GM18511 (cell line): ENCODE results near the gene DNAH7.
"Not testable (repeated sequence)": the region's sequence is repeated elsewhere in the genome, so short reads cannot be mapped to it uniquely, and the experiment has no call there.

ENCODE experiments used
- ATAC-seq: cut with Tn5 transposase; IDR thresholded peaks from one replicate; pipeline ENCODE4 v1.9.1; 2021; ENCODE audit warnings: mild to moderate bottlenecking, moderate library complexity; ENCODE audit not compliant: unreplicated experiment

Gene DNAH7

DNA sequence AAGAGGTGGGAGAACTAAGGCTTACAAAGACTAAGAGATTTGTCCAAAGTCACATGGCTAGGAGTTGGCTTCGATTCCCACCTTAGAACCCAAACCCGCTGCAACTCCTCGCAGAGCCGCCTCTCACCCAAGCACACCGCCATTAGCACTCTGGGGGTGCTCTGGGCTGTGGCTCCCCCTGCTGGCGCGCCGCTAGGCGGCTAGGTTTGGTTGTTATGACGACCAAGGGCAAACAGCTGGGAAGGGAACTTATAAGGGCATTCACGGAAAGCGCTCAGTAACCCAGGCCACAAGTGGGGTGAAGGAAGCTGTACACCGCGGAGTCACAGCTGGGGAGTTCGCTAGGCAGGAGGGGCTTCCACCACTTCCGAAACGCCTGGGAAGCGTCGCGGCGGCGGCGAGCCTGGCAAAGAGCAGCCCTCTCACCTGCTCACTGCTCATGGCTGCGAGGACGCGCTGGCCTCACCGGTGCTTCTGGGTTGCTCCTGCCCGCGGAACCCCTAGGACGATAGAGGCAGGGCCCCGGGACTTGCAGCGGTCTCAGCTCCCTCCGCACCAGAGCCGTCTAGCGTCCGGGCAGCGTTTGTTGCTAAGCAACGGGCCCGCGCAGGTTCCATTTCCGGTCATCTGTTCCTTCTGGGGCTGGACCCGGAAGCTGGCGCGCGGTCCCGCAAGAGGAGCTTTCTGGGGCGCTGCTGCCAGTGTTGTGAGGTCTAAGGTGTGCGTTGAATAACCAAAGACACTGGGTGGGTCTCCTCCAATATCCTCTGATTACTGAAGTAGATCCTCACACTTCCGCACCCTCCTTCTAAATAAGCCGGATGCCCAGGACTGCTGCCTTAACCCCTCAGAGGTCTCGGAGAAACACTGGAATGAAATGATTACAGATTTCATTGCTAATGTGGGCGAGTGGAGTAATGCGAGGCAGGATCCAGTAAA lies at the start of gene DNAH7:
Gene DNAH7 (minus strand): TSS at position 567 of the 939 bp plus-strand sequence. CDS start 126 bp downstream, at position 441.
- peak; percentile 99 for ATAC-seq

DNA sequence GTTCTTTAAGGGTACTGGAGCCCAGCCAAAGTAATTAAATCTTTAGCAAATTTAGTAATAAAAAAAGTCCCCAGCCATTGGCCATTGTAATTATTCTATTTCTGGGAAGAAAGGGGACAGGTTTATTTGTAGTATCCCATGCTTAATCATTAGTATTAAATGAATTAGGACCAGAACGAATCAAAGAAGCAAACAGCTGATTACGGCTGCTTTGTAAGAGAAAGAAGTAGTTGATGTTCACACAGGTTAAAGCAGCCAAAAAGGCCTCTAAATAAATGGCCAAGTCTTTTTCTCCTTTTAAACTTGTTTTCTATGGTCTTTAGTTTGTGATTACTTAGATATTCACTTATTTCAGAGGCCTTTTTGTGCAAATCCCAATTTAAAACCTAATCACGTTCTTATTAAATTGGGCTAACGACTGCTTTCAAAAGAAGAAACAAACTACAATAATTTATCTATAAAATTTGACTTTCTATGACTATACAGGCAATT lies 48.6 kb upstream of the DNAH7 start:
- ATAC-seq = no peak

DNA sequence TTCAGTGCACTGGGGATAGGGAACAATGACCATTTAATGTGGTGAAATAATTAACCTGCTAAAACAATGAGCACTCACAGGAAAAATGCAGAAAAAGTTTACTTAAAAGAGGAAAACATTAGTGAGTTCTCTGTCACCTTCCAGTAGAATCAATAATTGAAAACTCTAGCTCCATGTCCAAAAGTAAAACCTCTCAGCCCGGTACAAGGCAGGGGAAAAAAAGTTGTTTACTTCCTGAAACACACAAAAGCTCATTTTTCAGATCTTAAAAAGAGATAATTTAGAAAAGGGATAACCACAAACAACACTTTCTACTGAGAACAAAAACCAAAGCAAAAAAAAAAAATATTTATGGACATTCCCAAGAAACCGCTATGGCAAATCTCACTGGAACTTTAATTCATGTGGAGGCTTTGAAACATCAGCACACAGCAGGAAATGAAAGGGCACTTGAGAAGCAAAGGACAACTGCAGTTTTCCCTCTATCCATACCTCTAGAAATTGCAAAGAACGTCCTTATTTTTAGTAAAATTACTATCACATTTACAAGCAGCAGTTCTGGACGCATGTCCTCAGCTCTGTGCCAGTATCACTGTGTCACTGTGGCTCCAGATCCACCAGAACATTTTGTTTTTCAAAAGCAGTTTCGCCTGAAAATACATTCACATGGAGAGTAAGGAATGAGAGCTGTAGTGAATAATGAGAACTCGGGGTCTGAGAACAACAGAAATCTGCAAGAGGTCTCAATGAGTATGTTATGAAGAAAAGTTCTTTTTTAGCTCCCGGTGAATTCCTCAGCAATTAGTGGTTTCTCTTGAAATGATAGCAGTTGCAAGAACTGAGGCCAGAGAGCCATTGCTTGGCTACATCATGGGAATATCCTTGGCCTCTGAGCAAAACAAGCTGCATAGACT lies 44.7 kb upstream of the DNAH7 start:
- ATAC-seq = no peak

DNA sequence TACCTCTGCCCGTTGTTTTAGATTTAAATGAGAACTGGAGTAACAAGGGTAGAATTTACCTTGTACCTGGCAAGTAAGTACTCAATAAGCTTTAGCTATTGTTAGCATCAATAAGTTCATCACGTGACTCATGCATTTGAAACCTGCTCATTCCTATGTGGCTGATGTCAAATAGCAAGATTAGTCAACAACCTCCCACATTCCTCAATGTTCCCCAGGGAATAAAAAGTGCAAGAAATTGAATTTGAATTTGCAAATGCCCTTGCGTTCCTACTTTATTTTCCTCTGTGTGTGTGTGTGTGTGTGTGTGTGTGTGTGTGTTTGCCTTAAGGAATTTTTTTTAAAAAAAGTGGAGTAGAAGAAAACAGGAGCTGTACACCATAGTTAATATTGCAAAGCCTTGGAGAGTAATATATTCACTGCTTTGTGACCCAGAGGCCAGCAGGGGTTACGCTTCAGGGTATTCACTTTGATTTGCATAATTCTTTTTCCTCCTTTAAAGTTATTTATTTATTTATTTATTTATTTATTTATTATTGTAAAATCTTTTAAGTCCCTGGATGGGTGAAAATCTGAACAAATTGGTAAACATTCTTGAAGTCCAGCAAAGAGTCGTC lies 43.9 kb upstream of the DNAH7 start:
- ATAC-seq = no peak

DNA sequence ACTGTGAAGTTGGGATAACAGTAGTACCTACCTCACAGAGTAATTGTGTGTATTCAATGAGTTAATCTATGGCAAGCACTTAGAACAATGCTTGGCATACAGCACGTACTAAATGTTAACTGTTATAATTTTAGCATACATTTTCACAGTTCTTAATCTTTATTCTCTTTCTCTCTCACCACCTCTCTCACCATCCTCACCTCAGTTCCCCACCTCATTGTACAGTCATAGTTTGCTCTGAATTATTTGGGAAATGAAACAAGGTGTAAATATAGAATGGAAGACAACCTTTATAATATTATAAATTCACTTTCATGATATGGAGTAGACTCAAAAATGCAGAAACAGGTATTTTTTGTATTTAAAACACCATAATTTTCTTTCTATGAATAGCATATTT lies 40.0 kb upstream of the DNAH7 start:
- ATAC-seq = no peak

DNA sequence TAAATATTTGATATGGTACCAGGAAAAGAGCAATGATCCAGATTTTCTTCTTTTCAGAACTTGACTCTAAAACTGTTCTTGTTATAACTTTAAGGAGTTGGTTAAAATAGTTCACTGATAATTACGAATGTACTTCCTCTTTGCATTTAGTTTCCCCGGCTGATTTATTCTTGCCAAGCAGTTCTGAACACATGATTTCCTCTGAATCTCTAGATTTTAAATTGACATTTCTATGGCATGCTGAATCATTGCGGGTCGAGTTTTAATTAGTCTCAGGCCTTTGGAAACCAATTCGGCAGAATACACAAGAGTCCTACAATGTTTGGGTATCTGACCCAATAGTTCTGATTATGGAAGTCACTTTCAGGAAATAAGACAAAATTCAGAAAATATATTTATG lies 37.3 kb upstream of the DNAH7 start:
- no peak for ATAC-seq

DNA sequence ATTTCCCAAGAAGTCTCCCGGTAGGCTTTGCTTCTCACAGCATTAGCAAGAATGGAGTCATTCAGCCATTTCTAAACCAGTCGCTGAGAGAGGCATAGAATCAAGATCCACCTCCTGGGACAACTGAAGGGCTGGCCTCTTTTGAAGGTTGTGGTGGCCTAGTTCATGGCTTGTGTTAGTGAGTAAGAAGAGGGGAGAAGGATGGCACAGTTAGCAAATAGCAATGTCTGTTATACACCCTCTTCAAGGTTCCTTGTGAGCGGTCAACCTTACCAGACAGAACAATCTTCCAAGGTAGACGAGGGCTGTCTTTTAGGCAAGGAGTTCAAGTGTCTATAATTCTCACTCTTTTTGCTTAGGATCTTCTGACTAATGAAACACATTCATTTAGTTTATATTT lies 35.4 kb upstream of the DNAH7 start:
- no peak for ATAC-seq

DNA sequence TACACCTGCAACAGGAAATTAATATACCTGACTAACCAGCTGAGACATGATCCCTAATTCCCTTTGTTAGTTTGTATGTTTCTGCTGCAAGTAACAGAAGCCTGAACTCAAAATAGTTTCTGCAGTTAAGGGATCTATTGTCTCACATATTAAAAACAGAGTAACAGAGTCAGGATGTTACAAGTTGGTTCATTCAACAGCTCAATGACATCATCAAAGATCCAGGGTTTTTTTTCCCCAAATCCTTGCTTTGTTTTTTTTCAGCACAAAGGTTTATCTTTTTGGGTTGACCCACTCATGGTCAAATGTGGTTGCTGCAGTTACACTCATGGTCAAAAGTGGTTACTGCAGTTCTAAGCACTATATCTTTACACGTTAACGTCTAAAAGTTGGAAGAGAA lies 35.0 kb upstream of the DNAH7 start:
- ATAC-seq = no peak

DNA sequence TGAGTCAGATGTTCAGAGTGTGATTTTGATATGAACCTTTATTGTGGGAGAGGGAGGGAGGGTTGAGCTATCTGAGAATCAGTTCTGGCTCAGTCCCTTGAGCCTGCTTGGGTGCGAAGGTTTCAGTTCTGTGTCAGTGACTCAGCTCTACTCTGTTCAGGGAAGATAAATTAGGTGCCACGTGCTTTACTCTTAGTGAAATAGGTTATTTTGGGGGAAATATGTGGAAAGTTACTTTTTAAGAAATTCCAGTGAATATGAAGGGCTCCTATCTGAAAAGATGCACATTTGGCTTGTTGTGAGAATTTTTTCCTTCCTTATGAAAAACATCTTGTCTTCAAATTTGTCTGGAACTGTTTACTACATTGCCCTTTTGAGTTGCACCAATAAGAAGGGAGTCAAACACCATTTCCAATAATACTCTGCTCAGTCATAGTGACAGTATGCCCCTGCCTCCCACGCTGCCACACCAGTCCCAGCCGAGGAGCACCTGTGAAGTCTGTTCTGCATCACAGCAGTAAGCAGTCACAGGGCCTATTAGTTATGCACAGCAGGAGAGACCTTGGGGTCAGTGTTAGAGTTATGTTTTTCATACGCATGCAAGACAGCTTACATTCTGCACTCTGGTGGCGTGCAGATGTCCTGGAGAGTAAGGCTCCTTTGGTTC lies 32.8 kb upstream of the DNAH7 start:
- peak; percentile 95 for ATAC-seq

DNA sequence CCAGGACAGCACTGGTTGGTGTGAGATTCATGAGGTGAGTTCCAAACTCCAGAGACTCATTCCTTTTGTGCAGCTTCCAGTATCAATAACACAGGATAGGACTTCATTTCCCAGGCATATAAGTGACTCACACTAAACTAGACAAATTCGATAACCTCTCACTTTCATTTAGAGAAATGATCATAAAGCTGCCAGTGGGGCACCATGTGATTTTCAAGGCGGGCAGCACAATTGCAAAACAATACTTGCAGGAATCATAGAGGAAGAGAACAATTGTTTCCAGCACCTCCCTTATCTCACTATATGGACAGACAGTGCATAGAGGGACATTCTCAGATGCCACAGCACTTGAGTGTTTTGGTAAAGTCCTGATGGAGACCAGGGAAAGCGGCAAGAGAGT lies 31.3 kb upstream of the DNAH7 start:
- no peak for ATAC-seq

DNA sequence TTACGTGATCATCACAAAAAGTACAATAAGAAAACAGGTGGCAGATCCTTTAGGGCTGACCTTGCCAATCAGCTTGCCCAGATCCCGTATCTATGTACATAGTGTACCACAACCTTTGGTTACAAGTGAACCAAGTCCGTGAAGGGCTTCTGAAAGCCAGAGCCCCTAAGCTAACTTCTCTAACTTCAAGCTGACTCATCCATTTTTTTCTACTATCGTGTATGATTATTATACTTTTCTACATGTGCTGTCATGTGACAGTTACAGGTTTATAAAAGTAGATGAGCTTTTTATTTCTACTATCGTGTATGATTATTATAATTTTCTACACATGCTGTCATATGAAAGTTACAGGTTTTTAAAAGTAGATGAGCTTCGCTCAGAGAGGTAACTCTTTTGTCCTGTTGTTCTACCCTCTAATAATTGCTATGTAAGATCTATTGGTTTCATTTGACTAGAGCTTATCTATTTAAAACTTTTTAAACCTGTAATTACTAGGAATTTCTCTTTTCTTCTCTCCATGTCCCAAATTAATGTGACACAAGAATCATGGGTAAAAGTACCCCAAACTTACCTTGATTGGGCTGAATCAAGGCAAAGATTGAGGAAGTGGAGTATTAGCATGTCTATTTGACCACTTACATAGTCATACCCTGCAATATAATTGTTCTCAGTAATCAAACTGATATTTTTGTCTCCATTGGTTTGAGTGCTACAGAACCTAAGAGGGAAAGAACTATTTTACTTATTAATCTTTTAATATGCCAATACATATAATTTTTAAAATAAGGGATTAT lies 29.4 kb upstream of the DNAH7 start:
- ATAC-seq = no peak

DNA sequence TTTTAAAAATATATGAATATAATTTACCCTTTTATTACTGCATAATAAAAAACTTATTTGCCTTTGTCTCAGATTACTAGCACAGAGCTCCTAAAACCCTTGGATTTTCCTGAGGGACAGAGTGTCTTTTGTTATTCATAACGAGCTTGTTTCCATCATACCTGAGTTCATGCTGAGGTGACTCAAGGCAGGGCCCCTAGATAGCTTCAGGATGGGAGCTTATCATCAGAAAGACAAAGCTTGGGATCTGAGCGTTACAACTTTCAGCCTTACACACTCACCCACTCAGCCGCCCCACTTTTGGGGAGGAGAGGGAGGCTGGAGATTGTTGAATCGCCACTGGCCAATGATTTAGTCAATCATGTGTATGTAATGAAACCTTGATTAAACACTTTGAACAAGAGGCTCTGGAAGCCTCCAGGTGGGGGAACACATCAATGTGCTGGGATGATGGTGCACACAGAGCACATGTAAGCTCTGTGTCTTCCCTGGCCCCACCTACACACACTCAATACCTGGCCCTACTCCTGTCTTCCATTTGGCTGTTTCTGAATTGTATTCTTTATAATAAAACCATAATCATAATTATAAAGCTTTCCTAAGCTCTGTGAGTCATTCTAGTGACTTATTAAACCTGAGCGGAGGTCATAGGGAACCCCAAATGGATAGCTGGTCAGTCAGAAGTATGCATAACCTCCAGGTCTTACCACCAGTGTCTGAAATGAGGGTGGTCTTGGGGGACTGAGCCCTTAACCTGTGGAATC lies 28.5 kb upstream of the DNAH7 start:
- no peak for ATAC-seq

DNA sequence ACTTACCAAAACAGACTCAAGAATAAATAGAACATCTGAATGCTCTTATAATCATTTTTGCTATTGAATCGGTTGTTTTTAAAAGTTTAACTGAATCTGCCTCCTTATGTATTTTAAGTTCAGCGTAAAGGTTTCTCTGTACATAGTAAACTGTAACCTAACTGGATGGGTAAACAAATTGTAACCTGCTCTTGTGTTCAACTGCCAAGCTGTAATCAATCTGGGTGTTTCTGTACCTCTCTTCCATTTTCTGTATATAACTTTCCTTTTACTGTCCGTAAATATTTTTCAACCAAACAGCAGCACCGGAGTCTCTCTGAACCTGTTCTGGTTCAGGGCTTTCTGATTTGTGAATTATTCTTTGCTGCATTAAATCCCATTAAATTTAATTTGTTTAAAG lies 27.6 kb upstream of the DNAH7 start:
- no peak for ATAC-seq

DNA sequence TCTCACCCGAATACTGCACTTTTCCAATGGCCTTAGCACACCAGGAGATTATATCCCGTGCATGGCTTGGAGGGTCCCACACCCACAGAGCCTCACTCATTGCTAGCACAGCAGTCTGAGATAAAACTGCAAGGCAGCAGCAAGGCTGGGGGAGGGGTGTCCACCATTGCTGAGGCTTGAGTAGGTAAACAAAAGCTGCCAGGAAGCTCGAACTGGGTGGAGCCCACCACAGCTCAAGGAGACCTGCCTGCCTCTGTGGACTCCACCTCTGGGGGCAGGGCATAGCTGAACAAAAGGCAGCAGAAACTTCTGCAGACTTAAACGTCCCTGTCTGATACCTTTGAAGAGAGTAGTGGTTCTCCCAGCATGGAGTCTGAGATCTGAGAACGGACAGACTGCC lies 20.8 kb upstream of the DNAH7 start:
- not testable (repeated sequence) for ATAC-seq

DNA sequence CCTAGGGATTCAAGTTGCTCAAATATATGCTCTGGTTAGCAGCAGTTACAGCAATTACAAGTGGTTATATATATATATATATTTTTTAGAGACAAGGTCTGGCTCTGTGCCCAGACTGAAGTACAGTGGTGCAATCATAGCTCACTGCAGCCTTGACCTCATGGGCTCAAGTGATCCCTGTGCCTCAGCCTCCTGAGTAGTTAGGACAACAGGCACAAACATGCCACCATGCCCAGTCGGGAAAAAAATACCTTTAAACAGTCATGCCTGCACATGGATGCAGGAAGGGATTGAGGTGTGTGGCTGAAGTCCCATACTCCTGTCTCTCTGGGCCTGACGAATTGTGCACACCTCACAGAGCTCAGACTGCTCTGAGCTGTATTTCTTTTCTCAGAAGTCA lies 19.6 kb upstream of the DNAH7 start:
- ATAC-seq = no peak

DNA sequence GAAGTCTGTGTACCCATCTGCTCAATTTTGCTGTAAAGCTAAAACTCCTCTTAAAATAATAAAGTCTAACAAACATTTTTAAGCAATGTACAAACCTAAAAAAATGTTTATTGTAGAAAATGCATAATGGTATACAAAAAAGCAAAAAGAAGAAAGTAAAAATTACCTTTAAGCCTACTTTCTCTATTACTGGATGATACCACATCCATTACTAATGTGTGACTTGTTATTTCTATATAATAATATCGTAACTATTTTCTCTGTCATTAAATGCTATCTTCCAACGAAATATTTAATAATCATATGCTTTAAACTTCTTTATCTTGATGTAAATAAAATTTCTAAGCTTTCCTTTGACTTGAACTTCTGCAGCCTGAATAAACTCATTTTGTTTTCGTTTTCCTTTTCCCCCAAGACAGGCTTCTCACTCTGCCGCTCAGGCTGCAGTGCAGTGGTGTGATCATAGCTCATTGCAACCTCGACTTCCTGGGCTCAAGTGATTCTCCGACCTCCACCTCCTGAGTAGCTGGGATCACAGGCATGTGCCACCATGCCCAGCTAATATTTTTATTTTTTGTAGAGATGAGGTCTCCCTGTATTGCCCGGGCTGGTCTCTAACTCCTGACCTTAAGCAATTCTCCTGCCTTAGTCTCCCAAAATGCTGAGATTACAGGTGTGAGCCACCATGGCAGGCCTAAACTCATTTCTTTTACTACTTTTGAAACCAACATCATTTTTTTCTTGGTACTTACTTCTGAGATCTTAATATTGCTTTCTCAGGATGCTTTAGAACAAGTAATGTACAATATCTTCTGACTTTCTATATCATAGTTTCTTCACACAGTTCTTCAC lies 18.1 kb upstream of the DNAH7 start:
- peak; percentile 91 for ATAC-seq

DNA sequence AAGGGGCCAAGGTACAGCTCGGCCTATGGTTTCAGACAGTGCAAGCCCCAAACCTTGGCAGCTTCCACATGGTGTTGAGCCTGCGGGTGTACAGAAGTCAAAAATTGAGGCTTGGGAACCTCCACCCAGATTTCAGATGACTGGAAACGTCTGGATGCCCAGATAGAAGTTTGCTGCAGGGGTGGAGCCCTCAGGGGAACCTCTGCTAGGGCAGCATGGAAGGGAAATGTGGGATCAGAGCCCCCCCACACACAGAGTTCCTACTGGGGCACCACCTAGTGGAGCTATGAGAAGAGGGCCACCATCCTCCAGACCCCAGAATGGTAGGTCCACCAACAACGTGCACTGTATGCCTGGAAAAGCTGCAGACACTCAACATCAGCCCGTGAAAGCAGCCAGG lies 15.0 kb upstream of the DNAH7 start:
- no peak for ATAC-seq

DNA sequence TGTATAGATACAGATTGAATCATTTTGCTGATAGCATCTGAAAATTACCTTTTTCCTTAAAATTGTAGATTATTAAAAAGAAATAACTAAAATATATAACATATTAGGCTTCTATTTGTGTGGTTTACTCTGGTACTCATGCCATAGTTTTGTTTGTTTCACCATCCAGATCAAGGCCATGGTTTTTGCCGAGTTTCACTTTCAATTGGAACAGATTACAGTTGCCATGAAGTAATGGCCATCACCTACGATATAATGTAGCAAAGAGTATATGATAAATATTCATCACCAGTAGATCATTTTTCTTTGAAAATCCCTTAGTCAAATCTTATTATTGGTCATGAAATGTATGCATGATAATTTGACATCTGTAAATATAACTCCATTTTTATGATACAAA lies 11.9 kb upstream of the DNAH7 start:
- ATAC-seq = peak; percentile 62
